Measurements from ENCODE around the gene SPAG17.

SPAG17 gene

DNA sequence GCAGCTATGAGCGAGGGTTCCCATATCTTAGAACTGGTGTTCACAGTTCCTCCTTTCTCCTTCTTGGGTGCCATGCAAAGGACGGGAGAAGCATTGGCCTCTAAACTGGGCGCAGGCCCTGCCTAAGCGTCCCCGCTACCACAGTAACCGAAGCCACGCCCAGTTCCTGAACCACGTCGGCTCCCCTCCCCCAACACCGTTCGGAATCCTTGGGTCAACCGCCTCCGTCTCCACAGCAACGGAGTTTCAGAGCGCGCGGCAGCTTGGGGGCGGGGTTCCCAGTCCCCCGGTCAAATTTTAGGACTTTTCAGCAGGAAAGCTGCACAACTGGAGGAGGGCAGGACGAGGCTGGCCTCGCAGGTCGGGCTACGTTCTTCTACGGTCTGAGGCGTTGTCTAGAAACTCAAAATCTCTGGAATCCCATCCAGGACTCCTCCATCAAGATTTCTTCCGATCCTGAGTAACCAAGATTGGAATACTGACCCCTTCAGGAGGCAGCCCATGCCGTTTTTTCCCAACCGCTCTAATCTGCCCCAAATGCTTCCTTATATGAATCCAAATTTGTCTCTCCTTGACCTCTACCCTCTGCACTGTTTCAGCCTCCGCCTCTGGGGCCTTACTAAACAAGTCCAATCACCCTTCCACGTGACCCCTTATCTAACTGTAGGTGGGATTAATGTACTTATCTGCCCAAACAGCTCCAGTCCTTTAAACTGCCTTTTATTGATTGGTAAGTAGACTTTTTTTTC is at the start of gene SPAG17:
TSS of gene SPAG17 (minus strand) at position 145 of the 749 bp plus-strand sequence. CDS start at position 74, 71 bp downstream.
- no peaks in the 10 kb centered on the region for H3K27me3 ChIP-seq (ENCODE audit: control insufficient read depth in 1 of 2, insufficient read depth in 2 of 2, low read length in 2 of 2)
- no peak within 1 kb of the TSS for H3K9ac ChIP-seq (ENCODE audit: low read length)
- H3K4me1 ChIP-seq (ENCODE audit: insufficient read depth, low read length): no peaks in the 10 kb centered on the region
- H3K27ac ChIP-seq (ENCODE audit: low read depth, low read length): no peak within 1 kb of the TSS
- peak within 1 kb of the TSS; percentile 31 to 53 for H3K4me3 ChIP-seq (ENCODE audit: low read depth in 1 of 2, low read length in 2 of 2)
- no peaks in the 10 kb centered on the region for H3K36me3 ChIP-seq (ENCODE audit: insufficient read depth, low read length)
- H3K9me3 ChIP-seq (ENCODE audit: low read length): no peaks in the 10 kb centered on the region

DNA sequence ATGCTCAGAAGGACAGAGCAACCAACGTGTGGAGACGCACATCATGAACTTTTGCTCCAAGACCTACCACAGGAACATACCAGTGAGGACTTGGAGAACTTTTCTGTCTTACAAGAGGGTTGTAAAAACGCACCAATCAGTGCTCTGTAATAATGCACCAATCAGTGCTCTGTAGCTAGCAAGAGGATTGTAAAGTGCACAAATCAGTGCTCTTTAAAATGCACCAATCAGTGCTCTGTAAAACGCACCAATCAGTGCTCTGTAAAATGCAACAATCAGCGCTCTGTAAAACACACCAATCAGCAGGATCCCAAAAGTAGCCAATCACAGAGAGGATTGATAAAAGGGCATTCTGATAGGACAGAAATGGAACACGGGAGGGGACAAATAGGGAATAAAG is 40.4 kb upstream of the SPAG17 start:
- Histone ChIP-seq H3K4me1 (ENCODE audit: insufficient read depth, low read length) (no peaks in the 10 kb centered on the region), H3K36me3 (ENCODE audit: insufficient read depth, low read length) (no peaks in the 10 kb centered on the region), H3K27ac (ENCODE audit: low read depth, low read length) (no peak overlapping the region), H3K4me3 (ENCODE audit: low read depth in 1 of 2, low read length in 2 of 2) (no peak overlapping the region), H3K9ac (ENCODE audit: low read length) (no peak overlapping the region), H3K27me3 (ENCODE audit: control insufficient read depth in 1 of 2, insufficient read depth in 2 of 2, low read length in 2 of 2) (no peaks in the 10 kb centered on the region), H3K9me3 (ENCODE audit: low read length) (no peaks in the 10 kb centered on the region)

DNA sequence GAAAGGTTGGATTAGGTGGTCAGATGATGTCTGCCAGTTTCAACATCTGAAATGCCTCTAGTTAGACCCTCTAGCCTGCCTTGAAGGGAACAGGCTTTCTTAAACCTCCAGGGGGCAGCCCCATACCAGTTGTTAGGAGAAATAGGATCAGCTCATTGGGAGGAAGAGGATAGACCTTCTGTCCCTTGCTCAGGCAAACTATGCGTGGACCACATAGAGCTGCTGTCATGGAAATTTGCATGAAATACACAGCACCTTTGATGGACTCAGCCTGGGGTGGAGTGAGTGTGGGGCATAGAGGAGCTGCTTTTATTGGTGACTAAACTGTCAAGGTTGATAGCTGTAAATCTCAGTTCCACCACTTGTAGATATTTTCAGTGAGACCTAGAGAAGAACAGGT is 38.4 kb upstream of the SPAG17 start:
- no peaks in the 10 kb centered on the region for H3K27me3 ChIP-seq (ENCODE audit: control insufficient read depth in 1 of 2, insufficient read depth in 2 of 2, low read length in 2 of 2)
- H3K9ac ChIP-seq (ENCODE audit: low read length): no peak overlapping the region
- H3K4me3 ChIP-seq (ENCODE audit: low read depth in 1 of 2, low read length in 2 of 2): no peak overlapping the region
- H3K27ac ChIP-seq (ENCODE audit: low read depth, low read length): no peak overlapping the region
- H3K9me3 ChIP-seq (ENCODE audit: low read length): no peaks in the 10 kb centered on the region
- H3K4me1 ChIP-seq (ENCODE audit: insufficient read depth, low read length): no peaks in the 10 kb centered on the region
- no peaks in the 10 kb centered on the region for H3K36me3 ChIP-seq (ENCODE audit: insufficient read depth, low read length)

DNA sequence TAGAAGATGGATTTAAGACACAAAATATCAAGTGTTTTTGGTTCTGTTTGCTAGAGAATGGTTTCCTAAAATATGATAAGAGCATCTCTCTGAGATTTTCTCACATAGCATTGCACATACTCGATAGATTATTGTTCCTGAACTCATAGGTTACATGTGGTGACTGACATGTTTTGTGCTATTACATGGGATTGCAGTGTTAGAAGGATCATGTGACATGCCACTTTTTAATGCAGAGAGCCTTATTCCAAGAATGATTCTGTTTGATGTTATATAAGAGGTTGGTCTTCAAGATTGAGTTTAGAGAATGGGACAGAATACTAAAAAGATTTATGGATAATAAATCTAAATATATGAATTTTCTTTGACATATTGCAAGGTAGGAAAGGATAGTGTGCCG is 34.4 kb upstream of the SPAG17 start:
- Histone ChIP-seq H3K27me3 (ENCODE audit: control insufficient read depth in 1 of 2, insufficient read depth in 2 of 2, low read length in 2 of 2) (no peaks in the 10 kb centered on the region), H3K9ac (ENCODE audit: low read length) (no peak overlapping the region), H3K9me3 (ENCODE audit: low read length) (no peaks in the 10 kb centered on the region), H3K4me3 (ENCODE audit: low read depth in 1 of 2, low read length in 2 of 2) (no peak overlapping the region), H3K4me1 (ENCODE audit: insufficient read depth, low read length) (no peaks in the 10 kb centered on the region), H3K36me3 (ENCODE audit: insufficient read depth, low read length) (no peaks in the 10 kb centered on the region), H3K27ac (ENCODE audit: low read depth, low read length) (no peak overlapping the region)

DNA sequence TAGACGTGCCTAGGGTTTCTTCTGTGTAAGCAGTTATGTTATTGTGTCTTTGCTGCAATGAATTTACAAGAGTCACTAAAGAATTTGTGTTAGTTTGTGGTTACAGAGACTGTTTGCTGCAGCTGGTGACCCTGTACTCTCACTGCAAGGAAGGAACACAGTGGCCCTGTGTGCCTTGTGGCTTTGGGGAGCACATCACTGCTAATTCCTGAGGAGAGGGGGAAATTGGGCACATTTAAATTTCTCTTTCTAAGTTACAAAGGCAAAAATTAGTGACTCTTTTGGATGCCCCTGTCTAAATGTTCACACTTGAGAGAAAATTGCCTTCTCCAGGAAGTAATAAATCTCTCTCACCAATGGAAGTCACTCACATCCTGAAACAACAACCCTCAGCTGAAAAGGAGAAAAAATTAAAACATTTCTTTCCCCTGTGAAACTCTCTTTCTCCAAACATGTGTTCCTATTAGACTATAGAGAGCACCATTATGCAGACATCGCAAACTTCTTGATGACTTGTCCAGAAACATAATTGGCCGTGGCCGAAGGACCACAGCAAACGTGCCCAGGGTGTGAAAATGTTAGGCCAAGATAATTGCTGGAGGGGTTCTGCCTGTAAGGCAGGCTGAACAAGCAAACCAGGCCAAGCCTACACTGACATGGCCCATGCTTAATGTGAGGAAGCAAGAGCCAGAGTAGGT is 32.3 kb upstream of the SPAG17 start:
- Histone ChIP-seq H3K4me1 (ENCODE audit: insufficient read depth, low read length) (no peaks in the 10 kb centered on the region), H3K36me3 (ENCODE audit: insufficient read depth, low read length) (no peaks in the 10 kb centered on the region), H3K4me3 (ENCODE audit: low read depth in 1 of 2, low read length in 2 of 2) (no peak overlapping the region), H3K9ac (ENCODE audit: low read length) (no peak overlapping the region), H3K9me3 (ENCODE audit: low read length) (no peaks in the 10 kb centered on the region), H3K27ac (ENCODE audit: low read depth, low read length) (no peak overlapping the region), H3K27me3 (ENCODE audit: control insufficient read depth in 1 of 2, insufficient read depth in 2 of 2, low read length in 2 of 2) (no peaks in the 10 kb centered on the region)

DNA sequence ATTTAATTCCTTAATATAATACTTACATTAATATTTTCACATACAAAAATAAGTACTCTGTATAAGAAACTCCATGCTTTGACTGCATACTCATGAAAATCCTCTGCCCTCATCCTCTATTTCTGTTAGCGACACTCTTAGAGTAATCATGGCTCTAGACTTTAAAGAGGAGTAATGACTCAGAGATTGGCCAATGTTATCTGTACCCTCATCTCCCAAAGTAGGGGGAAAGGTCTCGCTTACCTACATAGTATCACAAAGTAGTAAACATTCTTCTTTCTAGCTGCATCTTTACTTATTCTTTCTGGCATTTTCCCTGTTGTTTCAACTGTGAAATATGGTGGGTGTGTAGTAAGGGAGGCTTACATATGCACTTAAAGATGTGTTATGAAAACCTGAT is 29.8 kb upstream of the SPAG17 start:
- Histone ChIP-seq H3K9ac (ENCODE audit: low read length) (no peak overlapping the region), H3K36me3 (ENCODE audit: insufficient read depth, low read length) (no peaks in the 10 kb centered on the region), H3K9me3 (ENCODE audit: low read length) (no peaks in the 10 kb centered on the region), H3K4me3 (ENCODE audit: low read depth in 1 of 2, low read length in 2 of 2) (no peak overlapping the region), H3K4me1 (ENCODE audit: insufficient read depth, low read length) (no peaks in the 10 kb centered on the region), H3K27ac (ENCODE audit: low read depth, low read length) (no peak overlapping the region), H3K27me3 (ENCODE audit: control insufficient read depth in 1 of 2, insufficient read depth in 2 of 2, low read length in 2 of 2) (no peaks in the 10 kb centered on the region)

DNA sequence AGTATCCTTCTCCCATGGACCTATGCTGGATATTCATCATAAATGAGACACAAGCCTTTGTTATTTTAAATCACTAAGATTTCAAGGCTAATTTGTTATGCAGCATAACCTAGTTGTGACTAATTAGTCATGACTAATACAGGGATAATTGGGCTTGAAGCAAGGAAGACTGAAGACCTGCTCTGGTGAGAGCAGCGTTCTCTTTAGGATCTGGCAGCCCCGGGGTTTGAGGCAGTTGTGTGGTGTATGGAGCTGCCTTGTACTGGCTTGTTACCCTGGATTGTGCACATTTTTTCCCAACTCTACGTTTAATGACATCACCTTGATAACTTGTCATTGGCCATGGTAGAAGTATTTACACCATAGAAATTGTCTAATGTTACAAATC is 25.7 kb upstream of the SPAG17 start:
- no peak overlapping the region for H3K4me3 ChIP-seq (ENCODE audit: low read depth in 1 of 2, low read length in 2 of 2)
- H3K4me1 ChIP-seq (ENCODE audit: insufficient read depth, low read length): no peaks in the 10 kb centered on the region
- H3K9ac ChIP-seq (ENCODE audit: low read length): no peak overlapping the region
- no peak overlapping the region for H3K27ac ChIP-seq (ENCODE audit: low read depth, low read length)
- no peaks in the 10 kb centered on the region for H3K27me3 ChIP-seq (ENCODE audit: control insufficient read depth in 1 of 2, insufficient read depth in 2 of 2, low read length in 2 of 2)
- H3K9me3 ChIP-seq (ENCODE audit: low read length): no peaks in the 10 kb centered on the region
- H3K36me3 ChIP-seq (ENCODE audit: insufficient read depth, low read length): no peaks in the 10 kb centered on the region

DNA sequence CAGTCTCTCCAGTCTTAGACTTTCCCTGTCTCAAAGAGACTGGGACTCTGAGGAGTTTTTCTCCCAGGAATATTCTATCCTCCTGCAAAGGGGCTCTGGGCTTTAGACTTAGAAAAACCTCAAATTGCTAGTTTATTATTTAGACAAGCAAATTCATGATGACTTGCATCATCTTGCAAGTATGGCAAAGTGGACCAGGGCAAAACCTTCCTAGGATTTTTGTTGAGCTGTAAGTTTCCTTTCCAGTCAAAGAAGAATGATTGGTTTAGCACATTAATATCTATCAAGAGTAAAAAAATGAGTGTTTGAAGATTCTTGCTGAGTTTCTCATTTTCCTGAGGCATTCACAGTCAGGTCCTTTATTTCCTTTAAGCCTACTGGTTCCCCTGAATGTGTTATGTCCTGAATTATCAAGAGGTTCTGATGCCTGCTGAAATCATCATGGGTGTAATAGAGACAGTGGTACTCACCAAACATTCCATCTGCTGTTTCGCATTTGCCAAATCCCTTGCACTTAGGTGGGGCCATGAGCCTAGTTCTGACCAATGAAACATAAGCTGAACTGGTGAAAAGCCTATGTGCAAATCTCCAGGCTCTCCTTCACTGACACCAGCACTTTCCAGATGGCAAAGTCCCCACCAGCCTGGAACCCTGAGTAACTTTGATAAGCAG is 25.2 kb upstream of the SPAG17 start:
- Histone ChIP-seq H3K4me1 (ENCODE audit: insufficient read depth, low read length) (no peaks in the 10 kb centered on the region), H3K9me3 (ENCODE audit: low read length) (no peaks in the 10 kb centered on the region), H3K27ac (ENCODE audit: low read depth, low read length) (no peak overlapping the region), H3K9ac (ENCODE audit: low read length) (no peak overlapping the region), H3K27me3 (ENCODE audit: control insufficient read depth in 1 of 2, insufficient read depth in 2 of 2, low read length in 2 of 2) (no peaks in the 10 kb centered on the region), H3K4me3 (ENCODE audit: low read depth in 1 of 2, low read length in 2 of 2) (no peak overlapping the region), H3K36me3 (ENCODE audit: insufficient read depth, low read length) (no peaks in the 10 kb centered on the region)

DNA sequence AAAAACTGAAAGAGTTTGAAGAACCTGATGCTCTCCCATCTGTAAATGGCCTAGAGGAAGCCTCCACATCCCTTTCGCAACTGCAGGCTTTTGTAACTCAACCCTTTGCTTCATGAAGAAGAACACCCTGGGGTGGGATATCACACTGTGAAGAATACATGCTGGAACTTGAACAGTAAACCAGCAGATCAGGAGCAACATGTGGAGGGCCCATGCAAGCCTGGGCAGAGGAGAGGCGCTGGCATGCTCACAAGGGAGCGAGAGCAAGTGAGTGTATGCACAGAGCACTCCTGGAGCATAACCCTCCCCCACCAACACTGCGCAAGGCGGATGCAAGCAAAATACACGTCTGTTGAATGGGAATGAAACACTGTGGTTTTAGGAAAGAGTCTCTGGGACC is 24.6 kb upstream of the SPAG17 start:
- no peaks in the 10 kb centered on the region for H3K4me1 ChIP-seq (ENCODE audit: insufficient read depth, low read length)
- no peaks in the 10 kb centered on the region for H3K9me3 ChIP-seq (ENCODE audit: low read length)
- H3K4me3 ChIP-seq (ENCODE audit: low read depth in 1 of 2, low read length in 2 of 2): no peak overlapping the region
- H3K27me3 ChIP-seq (ENCODE audit: control insufficient read depth in 1 of 2, insufficient read depth in 2 of 2, low read length in 2 of 2): no peaks in the 10 kb centered on the region
- H3K9ac ChIP-seq (ENCODE audit: low read length): no peak overlapping the region
- H3K36me3 ChIP-seq (ENCODE audit: insufficient read depth, low read length): no peaks in the 10 kb centered on the region
- H3K27ac ChIP-seq (ENCODE audit: low read depth, low read length): no peak overlapping the region

DNA sequence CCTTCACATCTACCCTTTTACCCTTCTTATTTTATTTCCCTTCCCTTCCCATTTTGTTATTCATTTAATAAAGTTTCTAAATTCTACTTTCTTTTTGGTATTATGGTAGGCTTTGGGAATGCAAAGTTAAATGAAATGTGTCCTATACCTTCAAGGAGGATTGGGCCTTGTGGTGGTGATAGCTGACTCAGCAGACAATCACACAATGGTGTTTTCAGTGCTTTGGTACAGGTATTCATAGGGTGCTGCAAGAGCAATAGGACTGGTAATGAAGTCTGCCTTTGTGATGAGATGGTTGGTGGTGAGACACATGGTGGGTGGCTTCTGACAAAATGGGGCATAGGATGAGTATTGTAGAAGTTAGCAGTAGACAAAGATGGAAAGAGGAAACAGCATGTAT is 21.9 kb upstream of the SPAG17 start:
- H3K9me3 ChIP-seq (ENCODE audit: low read length): no peaks in the 10 kb centered on the region
- no peaks in the 10 kb centered on the region for H3K4me1 ChIP-seq (ENCODE audit: insufficient read depth, low read length)
- no peaks in the 10 kb centered on the region for H3K27me3 ChIP-seq (ENCODE audit: control insufficient read depth in 1 of 2, insufficient read depth in 2 of 2, low read length in 2 of 2)
- no peak overlapping the region for H3K9ac ChIP-seq (ENCODE audit: low read length)
- H3K36me3 ChIP-seq (ENCODE audit: insufficient read depth, low read length): no peaks in the 10 kb centered on the region
- H3K4me3 ChIP-seq (ENCODE audit: low read depth in 1 of 2, low read length in 2 of 2): no peak overlapping the region
- H3K27ac ChIP-seq (ENCODE audit: low read depth, low read length): no peak overlapping the region

DNA sequence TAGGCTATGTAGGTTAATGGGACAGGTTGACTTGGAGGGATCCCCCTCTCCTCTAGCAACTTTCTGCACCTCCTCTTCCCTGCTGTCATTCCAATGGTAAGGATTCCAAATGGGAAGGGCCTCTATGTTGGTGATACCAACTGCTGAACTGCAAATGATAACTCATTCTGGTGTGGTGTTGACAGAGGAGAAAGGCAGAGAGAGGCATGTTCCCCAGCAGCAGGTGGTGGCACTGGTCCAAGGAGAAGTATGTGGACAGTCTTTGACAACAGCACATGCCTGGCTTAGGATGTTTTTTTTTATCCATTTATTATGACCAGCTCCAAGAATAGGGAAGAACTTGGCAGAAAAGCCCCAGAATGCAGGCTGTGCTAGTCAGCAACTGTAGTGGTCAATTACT is 19.6 kb upstream of the SPAG17 start:
- H3K27ac ChIP-seq (ENCODE audit: low read depth, low read length): no peak overlapping the region
- H3K9me3 ChIP-seq (ENCODE audit: low read length): no peaks in the 10 kb centered on the region
- H3K36me3 ChIP-seq (ENCODE audit: insufficient read depth, low read length): no peaks in the 10 kb centered on the region
- H3K4me3 ChIP-seq (ENCODE audit: low read depth in 1 of 2, low read length in 2 of 2): no peak overlapping the region
- no peaks in the 10 kb centered on the region for H3K4me1 ChIP-seq (ENCODE audit: insufficient read depth, low read length)
- no peak overlapping the region for H3K9ac ChIP-seq (ENCODE audit: low read length)
- H3K27me3 ChIP-seq (ENCODE audit: control insufficient read depth in 1 of 2, insufficient read depth in 2 of 2, low read length in 2 of 2): no peaks in the 10 kb centered on the region

Measured in muscle layer of colon (tissue), 2 donors.